ENCODE data around the gene FNDC3B. TPM values are rescaled to one million over a fixed set of nuclear protein-coding genes. Genes with fewer than 3 reads are reported as not detected.

Gene FNDC3B
- total RNA-seq, 1 experiment from 2014 or later = 173 TPM

DNA sequence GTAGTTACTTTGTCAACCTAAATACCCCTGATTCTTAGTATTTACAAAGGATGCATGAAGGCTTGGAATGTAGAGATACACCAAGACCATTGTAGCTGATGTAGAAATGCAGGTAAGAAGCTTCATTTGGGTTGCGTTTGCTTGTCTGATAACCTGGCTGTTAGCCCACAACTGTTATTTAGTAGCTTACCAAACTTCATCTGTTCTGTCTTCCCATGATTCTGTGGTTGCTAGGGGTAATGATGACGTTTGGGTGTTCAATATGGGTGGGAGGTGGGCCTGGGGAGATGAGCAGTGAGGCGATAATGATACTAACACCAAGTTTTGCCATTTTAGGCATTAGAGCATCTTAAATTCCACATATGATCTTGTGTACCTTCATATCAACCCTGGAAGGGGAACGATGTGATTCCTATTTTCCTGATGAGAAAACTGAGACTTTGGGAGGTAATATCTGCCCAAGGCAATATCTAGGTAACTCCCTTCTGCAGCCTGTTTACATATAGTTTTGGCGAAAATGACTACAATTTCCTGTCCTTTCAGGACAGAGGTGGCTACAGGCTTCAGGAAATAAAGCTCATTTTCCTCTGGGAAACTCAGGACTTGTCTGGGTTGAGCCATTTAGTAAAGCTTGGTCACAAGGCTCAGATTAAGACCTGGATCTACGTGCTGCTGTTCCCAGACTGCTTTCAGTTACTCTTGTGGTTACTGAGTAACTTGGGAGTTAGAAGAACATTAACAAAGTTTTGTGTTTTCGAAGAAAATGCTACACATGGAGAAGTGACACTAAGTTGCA lies 26.8 kb downstream of the FNDC3B start:
- in situ Hi-C loops (cut with HindIII; ENCODE audit: low pct_unique_long_range_greater_than_20kb, low sequenced_read_pairs) (no loop called here), intact Hi-C loops (cut with micrococcal nuclease; ENCODE audit: unreplicated experiment) (no loop called here)
- Histone ChIP-seq H3K9me3 (ENCODE audit: control insufficient read depth, insufficient read depth, low read depth, low read length) (no peaks in the 10 kb centered on the region), H3K36me3 (ENCODE audit: control insufficient read depth, insufficient read depth, low read length) (no peaks in the 10 kb centered on the region; the same call in 1 of the 2 replicates), H3K27ac (ENCODE audit: low read length) (peak overlapping the region; percentile 36), H3K27me3 (ENCODE audit: control insufficient read depth, insufficient read depth, low read length) (no peaks in the 10 kb centered on the region), H3K4me1 (ENCODE audit: control insufficient read depth, insufficient read depth, low read length) (peaks cover 60% of the 10 kb centered on the region), H3K4me3 (ENCODE audit: low read depth in 2 of 2, low read length in 2 of 2) (no peak overlapping the region)
- BruUV-seq (replicated peaks) = no TSS peak
- no peak for TF ChIP-seq TCF7L2 (IDR thresholded peaks at IDR 0.05; ENCODE audit: low read depth, low read length)
- no peak for TF ChIP-seq REST (IDR thresholded peaks at IDR 0.05; ENCODE audit: insufficient read depth in 1 of 2, low read depth in 2 of 2, low read length in 1 of 2)
- TF ChIP-seq POLR2AphosphoS5 (IDR thresholded peaks at IDR 0.05; ENCODE audit: low read depth, low read length) = 0 out of 2 replicates have a peak, but pooled peaks have one; percentile 25
- ATAC-seq (peak; percentile 64), DNase-seq (ENCODE audit: low read depth, low spot score) (no peak)
- ChIA-PET CTCF (no interaction called here), POLR2A (interaction anchor here (0.6 kb wide), 1 partner anchor 10 kb away, joined by 3 read pairs; no protein-coding TSS in a partner anchor)

DNA sequence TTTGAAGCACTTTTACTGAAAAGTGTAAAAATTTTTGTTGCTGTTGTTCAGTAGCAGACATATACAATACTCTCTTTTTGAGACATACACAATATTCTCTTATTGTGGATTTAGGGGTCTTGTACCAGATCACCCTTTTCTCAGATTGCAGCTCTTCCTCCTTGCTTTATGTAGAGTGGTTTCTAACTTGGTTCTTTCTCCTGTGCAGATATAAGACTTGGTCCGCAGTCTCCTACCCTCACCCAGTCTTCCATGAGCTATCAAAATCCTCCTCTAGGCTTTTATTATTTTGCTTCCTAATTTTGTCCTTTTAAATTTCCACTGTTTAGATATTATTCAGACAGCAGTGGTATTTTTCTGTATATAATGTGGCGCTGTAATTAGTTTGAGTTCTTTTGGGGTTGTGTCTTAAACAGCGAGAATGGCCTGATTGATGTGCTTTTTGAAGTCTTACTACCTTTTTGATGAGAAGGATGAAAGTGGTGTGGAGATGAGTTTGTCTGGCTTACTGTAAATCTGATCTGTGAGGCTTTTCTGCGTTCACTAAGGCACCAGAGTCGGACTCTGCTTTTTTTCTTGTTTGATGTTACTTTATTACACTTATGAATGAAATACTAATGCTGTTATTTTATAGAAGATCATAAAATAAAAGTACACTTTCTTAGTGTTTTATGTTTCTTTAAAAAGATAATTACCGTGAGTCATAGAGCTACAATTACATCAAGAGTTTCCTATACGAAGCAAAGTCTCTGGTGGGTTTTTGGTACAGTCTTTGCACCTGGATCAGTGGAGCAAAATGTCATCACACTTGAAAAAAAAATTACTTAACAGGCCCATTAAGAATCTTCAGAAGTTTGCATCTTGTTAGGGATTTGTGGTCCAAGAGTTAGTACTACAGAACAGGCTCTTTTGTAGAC lies 27.8 kb downstream of the FNDC3B start:
- H3K27ac ChIP-seq (ENCODE audit: low read length) = peak overlapping the region; percentile 36
- H3K36me3 ChIP-seq (ENCODE audit: control insufficient read depth, insufficient read depth, low read length) = no peaks in the 10 kb centered on the region; the same call in 1 of the 2 replicates
- no peak overlapping the region for H3K4me3 ChIP-seq (ENCODE audit: low read depth in 2 of 2, low read length in 2 of 2)
- H3K4me1 ChIP-seq (ENCODE audit: control insufficient read depth, insufficient read depth, low read length) = peaks cover 60% of the 10 kb centered on the region
- CTCF ChIA-PET = interaction anchor here (0.6 kb wide), 1 partner anchor 1817 kb away, joined by 3 read pairs; no protein-coding TSS in a partner anchor
- DNase-seq (ENCODE audit: low read depth, low spot score) = no peak
- no TSS peak for BruUV-seq (replicated peaks)
- in situ Hi-C loops (cut with HindIII; ENCODE audit: low pct_unique_long_range_greater_than_20kb, low sequenced_read_pairs) (no loop called here), intact Hi-C loops (cut with micrococcal nuclease; ENCODE audit: unreplicated experiment) (no loop called here)
- ATAC-seq = no peak
- POLR2A ChIA-PET = no interaction called here
- no peak for TF ChIP-seq TCF7L2 (IDR thresholded peaks at IDR 0.05; ENCODE audit: low read depth, low read length)
- TF ChIP-seq, protein P1, sequence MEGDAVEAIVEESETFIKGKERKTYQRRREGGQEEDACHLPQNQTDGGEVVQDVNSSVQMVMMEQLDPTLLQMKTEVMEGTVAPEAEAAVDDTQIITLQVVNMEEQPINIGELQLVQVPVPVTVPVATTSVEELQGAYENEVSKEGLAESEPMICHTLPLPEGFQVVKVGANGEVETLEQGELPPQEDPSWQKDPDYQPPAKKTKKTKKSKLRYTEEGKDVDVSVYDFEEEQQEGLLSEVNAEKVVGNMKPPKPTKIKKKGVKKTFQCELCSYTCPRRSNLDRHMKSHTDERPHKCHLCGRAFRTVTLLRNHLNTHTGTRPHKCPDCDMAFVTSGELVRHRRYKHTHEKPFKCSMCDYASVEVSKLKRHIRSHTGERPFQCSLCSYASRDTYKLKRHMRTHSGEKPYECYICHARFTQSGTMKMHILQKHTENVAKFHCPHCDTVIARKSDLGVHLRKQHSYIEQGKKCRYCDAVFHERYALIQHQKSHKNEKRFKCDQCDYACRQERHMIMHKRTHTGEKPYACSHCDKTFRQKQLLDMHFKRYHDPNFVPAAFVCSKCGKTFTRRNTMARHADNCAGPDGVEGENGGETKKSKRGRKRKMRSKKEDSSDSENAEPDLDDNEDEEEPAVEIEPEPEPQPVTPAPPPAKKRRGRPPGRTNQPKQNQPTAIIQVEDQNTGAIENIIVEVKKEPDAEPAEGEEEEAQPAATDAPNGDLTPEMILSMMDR (IDR thresholded peaks at IDR 0.05) = no peak
- no peak for TF ChIP-seq REST (IDR thresholded peaks at IDR 0.05; ENCODE audit: insufficient read depth in 1 of 2, low read depth in 2 of 2, low read length in 1 of 2)
- no peak for TF ChIP-seq POLR2AphosphoS5 (IDR thresholded peaks at IDR 0.05; ENCODE audit: low read depth, low read length)
- TF ChIP-seq SIN3A (IDR thresholded peaks at IDR 0.05; ENCODE audit: borderline replicate concordance, insufficient read depth, low read depth, low read length) = no peak
- H3K27me3 ChIP-seq (ENCODE audit: control insufficient read depth, insufficient read depth, low read length) = no peaks in the 10 kb centered on the region
- no peaks in the 10 kb centered on the region for H3K9me3 ChIP-seq (ENCODE audit: control insufficient read depth, insufficient read depth, low read depth, low read length)
